ENCODE measurements around the gene SYT6.

SYT6 gene

DNA sequence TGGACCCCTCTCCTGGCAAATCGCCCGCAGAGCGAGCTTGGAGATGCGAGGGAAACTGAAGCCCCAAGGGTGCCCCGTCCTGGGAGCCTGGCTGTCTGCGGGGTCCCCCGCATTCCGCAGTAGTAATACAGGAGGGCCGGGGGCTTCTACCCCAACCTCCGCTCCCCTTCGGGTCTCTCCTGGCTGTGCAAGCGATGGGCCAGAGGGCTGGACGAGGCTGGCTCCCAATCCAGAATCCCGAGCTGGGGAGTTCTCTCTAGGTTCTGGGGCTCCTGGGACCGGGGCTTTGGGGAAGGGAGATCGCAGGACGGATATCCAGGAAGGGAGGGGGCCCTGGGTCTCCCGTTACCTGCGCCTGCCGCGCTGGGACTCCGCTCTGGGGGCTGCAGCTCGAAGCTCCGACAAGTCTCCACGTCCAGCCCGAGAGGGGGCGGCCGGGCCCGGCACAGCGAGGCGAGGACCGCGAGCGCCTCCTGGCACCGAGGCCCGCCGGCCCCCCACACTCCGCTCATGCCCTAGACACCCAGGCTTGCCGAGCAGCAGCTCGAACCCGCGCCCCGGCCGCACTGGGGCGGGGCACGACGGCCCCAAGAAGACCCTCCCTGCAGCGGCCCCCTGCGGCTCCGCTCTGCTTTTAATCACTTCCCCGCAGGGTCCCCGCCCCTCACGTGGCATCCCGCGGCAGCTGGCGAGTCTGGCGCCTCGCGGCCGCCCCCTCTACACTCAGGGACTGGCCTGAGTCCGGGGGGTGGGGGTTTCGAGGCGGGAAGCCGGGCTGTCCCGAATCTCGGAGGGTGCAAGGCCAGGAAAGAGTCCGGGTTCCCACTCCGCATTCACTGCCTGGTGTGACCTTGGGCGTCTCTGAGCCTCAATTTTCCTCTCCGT, at the start of gene SYT6:
SYT6 (minus strand) TSS at position 609 of the 885 bp plus-strand sequence; CDS start at position 512, 97 bp downstream.
- ATAC-seq, result no peak

DNA sequence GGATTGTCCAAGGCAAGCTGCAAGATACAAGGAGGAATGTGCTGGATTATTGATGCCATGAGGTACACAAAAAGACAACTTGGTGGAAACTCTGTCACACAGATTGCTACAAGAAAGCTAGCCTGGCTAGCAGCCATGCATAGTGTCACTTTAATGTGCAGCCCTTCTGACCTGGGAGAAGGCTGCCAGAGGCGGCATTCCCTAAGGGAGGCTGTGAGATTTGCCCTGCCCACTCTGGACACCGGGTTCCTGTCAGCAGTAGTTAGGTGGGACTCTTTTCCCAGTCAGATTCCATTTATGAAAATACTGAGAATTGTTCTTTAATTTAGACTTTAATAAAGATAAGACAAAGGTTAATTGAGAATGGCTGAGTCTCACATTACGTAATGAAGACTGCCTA, 47.8 kb upstream of the SYT6 start:
- ATAC-seq, result no peak

DNA sequence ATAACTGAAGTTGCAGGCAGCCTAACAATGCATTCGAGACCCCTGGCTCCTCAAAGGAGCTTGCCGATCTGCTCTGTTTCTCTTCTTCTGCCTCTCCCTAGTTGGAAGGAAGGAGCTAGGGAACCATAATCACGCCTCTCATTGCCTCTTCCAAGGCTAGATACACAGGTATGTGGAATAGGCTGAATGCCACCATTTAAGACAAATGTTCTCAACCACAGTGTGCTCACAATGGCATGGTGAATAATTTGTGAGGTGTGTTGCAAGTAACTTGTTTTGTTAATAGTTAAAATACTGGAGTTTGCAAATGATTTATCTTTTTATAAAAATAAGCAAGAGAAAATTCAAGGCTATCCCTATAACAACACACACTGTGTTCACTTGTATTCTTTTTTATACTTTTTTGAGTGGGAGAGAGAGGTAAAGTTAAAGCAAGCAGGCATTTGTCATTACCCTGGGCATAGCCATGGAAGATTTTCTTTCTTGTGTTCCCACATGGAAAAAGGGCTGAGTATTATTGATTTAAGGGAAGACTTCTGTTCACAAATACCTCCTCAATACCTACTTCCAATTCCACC, 45.4 kb upstream of the SYT6 start:
- ATAC-seq, result no peak

- no peak for ATAC-seq
These were observed 43.6 kb upstream of the SYT6 start for GRCh38 chr1:114196992-114197907.

GRCh38 chr1:114195819-114196218, 42.1 kb upstream of the SYT6 start:
- ATAC-seq, result no peak

DNA sequence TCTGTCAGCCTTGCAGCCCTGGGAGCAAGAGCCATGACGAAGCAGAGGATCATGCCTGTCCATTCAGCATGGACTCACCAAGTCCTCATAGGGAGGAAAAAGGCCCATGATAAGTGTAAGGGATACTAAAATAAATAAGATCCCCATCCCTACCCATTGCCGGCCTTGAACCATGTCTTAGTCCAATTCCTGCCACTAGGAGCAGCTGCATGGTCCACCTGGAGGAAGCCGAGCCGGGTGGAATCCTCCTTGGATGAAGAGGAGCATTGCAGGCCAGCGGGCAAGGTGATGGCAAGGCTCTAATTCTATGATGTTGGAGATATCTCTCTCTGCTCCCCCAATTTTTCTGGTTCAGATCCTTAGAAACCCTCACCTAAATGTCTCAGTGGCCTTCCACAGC, 38.7 kb upstream of the SYT6 start:
- no peak for ATAC-seq

- ATAC-seq, result no peak
These were observed 35.7 kb upstream of the SYT6 start for GRCh38 chr1:114189398-114189797.

DNA sequence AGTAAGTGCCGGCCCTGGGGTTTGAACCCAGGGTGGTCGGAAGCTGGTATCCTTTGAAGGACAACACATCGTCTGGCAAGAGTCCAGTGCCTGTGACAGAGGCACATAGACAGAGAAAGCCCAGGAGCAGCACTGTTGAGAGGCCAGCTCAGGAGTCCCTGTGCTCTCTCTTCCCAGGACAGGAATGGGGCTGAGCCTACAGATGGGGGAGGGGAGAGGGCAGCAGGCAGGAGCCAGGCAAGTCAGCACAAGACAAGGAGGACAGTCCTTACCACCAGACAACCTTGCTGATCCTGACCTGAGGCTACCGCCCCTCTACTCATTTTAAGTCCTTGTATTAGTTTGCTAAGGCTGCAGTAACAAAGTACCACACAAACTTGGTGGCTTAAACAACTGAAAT, 27.7 kb upstream of the SYT6 start:
- no peak for ATAC-seq

DNA sequence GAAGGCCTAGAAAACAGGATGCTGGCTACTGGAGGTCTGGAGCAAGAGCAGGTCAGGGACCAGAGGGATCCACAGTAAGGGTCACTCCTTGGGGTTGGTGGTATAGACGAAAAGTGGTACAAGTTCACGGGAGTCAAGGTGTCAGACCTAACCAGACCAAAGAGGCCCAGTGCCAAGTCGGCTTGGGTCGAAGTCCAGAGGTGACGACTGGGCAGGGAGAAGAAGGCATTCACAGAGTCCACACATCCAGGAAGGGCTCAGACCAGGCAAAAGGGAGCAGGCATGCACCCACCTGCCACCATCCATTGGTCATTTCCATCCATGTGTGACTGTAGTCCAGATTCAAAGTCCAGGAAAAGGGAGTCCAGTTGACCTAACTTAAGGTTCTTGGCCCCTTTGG, 27.1 kb upstream of the SYT6 start:
- no peak for ATAC-seq

- ATAC-seq, result no peak
These were observed 25.3 kb upstream of the SYT6 start for GRCh38 chr1:114178936-114179335.

- no peak for ATAC-seq
These were observed 23.6 kb upstream of the SYT6 start for GRCh38 chr1:114177282-114177681.

DNA sequence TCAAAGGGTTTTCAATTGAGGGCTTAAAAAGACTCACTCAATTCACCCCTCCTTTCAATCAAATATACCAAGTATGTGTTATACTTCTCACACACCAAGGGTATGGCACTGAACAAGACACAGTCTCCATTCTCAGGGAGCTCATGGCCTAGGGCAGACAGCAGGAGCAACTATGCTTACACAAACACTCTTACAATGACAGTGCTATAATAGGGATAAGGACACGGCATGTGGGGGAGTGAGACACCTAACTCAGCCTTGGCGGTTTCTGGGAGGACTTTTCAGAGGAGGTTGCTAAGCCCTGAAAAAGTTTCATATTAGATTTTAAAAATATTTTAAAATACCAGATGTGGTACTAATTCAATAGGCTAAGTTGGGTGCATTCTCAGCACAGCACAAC, 22.7 kb upstream of the SYT6 start:
- no peak for ATAC-seq

DNA sequence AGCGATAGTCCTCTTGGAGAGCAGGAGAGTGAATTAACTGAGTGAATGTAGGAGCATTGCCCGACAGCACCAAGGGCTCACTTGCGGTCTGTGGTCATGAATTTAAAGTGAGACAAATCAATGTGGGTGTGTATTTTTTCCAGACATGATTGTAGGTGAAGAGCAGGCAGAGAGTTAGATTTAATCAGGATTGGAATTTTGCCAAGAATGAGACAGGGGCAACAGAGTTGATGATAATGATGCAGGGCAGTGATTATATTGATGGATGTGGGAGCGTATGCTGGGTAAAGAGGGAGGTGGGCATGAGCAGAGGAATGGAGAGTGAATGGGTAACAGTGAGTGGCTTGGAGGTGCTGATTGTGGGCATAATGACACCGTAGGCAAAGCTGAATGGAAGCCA, 20.0 kb upstream of the SYT6 start:
- no peak for ATAC-seq

- no peak for ATAC-seq
These were observed 15.8 kb upstream of the SYT6 start for GRCh38 chr1:114169509-114169908.

DNA sequence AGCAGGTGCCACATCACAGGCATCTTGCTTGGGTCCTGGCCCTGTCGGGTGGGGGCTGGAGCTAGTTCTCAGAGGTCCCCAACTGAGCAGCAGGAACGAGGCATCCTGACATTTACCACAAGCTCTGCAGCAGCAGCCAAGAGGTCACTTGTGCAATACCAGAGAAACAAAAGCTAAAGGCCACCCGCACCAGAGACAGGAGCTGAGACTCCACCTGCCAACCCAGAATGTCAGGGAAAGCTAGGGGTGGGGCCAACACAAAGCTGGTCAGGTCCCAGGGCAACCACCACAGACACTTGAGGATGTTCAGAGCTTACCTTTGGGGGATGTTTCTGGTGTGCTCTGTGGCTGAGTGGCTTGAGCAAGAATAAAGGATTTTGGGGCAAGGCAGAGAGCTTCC, 13.6 kb upstream of the SYT6 start:
- no peak for ATAC-seq

GRCh38 chr1:114164840-114165543, 11.3 kb upstream of the SYT6 start:
- no peak for ATAC-seq

- no peak for ATAC-seq
These were observed 6.3 kb upstream of the SYT6 start for GRCh38 chr1:114159941-114160340.

GRCh38 chr1:114157275-114157660, 3.6 kb upstream of the SYT6 start:
- ATAC-seq, result no peak

DNA sequence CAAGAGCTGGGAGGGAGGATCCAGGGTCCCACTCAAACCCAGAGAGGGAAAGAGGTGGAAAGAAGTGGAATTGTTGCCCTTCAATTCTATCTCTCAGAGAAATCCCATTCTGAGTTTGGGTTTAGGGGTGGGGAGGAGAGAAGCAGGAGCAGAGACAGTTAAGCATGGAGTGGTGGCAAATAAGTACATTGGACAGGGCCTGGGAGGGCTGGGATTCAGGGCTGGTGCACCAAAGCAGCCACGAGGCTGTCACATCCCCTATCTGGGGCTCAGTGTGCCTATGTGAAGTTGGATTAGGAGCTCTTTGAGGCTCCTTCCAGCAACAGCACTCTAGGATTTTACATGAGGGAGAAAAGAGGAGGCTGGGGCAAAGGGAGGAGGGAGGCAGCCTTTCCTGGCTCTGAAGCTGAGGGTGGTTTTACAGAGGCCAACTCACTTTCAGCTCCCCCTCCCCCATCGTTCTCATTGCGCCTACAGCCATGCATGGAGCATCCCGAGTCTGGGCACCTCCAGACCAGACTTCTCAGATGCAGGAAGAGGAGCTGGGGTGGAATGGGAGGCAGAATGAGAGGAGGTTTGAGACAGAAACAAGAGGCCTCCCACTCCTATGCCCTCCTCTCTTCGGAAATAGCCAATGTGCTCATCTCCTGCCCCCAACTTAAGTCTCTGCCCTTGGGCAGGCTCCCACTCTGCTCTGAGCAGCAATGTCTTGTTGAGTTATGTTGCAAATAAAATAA, 3.0 kb upstream of the SYT6 start:
- ATAC-seq, result no peak

- no peak for ATAC-seq
These were observed 2.0 kb upstream of the SYT6 start for GRCh38 chr1:114155706-114156105.

- peak; percentile 8 to 17 for ATAC-seq
These were observed 1.3 kb upstream of the SYT6 start for GRCh38 chr1:114154963-114155322.

Data from activated CD4-positive, CD25-positive, alpha-beta regulatory T cell treated with anti-CD3 and anti-CD28 coated beads, Interleukin-2, amount 50 U/mL, for 24 hours (primary cell).